K562 (cell line): ENCODE data around the gene LBHD2. TPM values are rescaled to one million over a fixed set of nuclear protein-coding genes. Genes with fewer than 3 reads are reported as not detected.
A peak's percentile ranks its signal among the peaks of the same experiment; 100 is the strongest.
"Not testable (repeated sequence)": the region's sequence is repeated elsewhere in the genome, so short reads cannot be mapped to it uniquely, and the experiment has no call there.

ENCODE experiments used
- ATAC-seq: fragments of 200-7000 bp; cut with Tn5 transposase; 3 replicates; pipeline ENCODE4 v1.9.1; 2020; ENCODE audit warnings: moderate library complexity
- BruUV-seq: library from RNA; stranded (reverse); fragments of 400-500 nt; replicated peaks from 2 replicates; lab custom pipeline; 2021; lab: Mats Ljungman, UMichigan
- CTCF ChIA-PET: fragments of 300-600 bp; formaldehyde crosslinking; extraction: SDS; loops from one replicate; lab custom pipeline; 2021; ENCODE audit warnings: low intra/inter-chr PET ratio; lab: Yijun Ruan, JAX
- POLR2A ChIA-PET: fragments of 300-600, 350-650 bp; sonication (Branson Sonifier 250); formaldehyde crosslinking; extraction: SDS; loops from one replicate; lab custom pipeline; 2021; ENCODE audit warnings: antibody characterized with exemption, inconsistent platforms; lab: Yijun Ruan, JAX
- DNase-seq, 4 experiments: peaks; one replicate each; pipeline versions ENCODE4 v3.0.0 to v3.0.0-alpha.2; 2011 to 2018; ENCODE audit warnings: low spot score in 3 of 4, mixed read lengths in 3 of 4; ENCODE audit errors: extremely low read depth in 1 of 4
- FAIRE-seq: peaks from 2 replicates; lab custom pipeline; 2011; peaks lifted over from hg19 to GRCh38; lab: Jason Lieb, UNC
- H2AFZ ChIP-seq: 2 replicates; pipeline ENCODE4 v1.6.0; 2011; ENCODE audit warnings: low read depth, low read length, control low read depth, inconsistent platforms
- H3K27ac ChIP-seq: fragments of 200-600 bp; 3 replicates; pipeline ENCODE4 v1.8.0; 2011; ENCODE audit warnings: low read depth, mild to moderate bottlenecking, control low read depth, inconsistent platforms, low read length, moderate library complexity, mixed read lengths; ENCODE audit errors: extremely low read depth
- H3K27me3 ChIP-seq, 2 experiments: fragments of 300-600 bp in 1 of 2; 2 replicates in 1 of 2; 3 replicates in 1 of 2; pipeline versions ENCODE4 v1.6.0 to v1.8.0; 2011; ENCODE audit warnings: inconsistent platforms in 2 of 2, low read length in 2 of 2, mild to moderate bottlenecking in 1 of 2, mixed read lengths in 1 of 2, moderate library complexity in 1 of 2; ENCODE audit not compliant: control insufficient read depth in 2 of 2, insufficient read depth in 2 of 2
- H3K36me3 ChIP-seq: fragments of 300-600 bp; 3 replicates; pipeline ENCODE4 v1.8.0; 2011; ENCODE audit warnings: mild to moderate bottlenecking, low read length, inconsistent platforms; ENCODE audit not compliant: control insufficient read depth, insufficient read depth
- H3K4me1 ChIP-seq, 2 experiments: fragments of 200-600 bp in 1 of 2; replicated peaks in 1 of 2; 2 replicates in 1 of 2; 3 replicates in 1 of 2; pipeline versions ENCODE4 v1.5.1 to v1.8.0; 2011; ENCODE audit warnings: inconsistent platforms in 2 of 2, low read length in 2 of 2, mild to moderate bottlenecking in 1 of 2, mixed read lengths in 1 of 2, moderate library complexity in 1 of 2; ENCODE audit not compliant: control insufficient read depth in 2 of 2, insufficient read depth in 2 of 2
- H3K4me2 ChIP-seq: 2 replicates; pipeline ENCODE4 v1.6.1; 2011; ENCODE audit warnings: low read length, control low read depth, inconsistent platforms, mixed read lengths; ENCODE audit not compliant: insufficient read depth
- H3K4me3 ChIP-seq: fragments of 200-600 bp; sonication (generic), shearing (Covaris generic); 2 replicates; pipeline ENCODE4 v1.5.1; 2016; ENCODE audit warnings: control low read depth, inconsistent platforms
- H3K79me2 ChIP-seq: fragments of 200-600 bp; 3 replicates; pipeline ENCODE4 v1.8.0; 2011; ENCODE audit warnings: low read length, inconsistent platforms; ENCODE audit not compliant: control insufficient read depth, insufficient read depth
- H3K9ac ChIP-seq, 2 experiments: 2 replicates each; pipeline versions ENCODE4 v1.6.0 to v1.6.1; 2011; ENCODE audit warnings: low read depth in 2 of 2, low read length in 2 of 2, control low read depth in 1 of 2, inconsistent platforms in 1 of 2, mild to moderate bottlenecking in 1 of 2, mixed read lengths in 1 of 2; ENCODE audit not compliant: insufficient read depth in 1 of 2
- H3K9me1 ChIP-seq: one replicate; pipeline ENCODE4 v1.6.0; 2011; ENCODE audit warnings: inconsistent platforms, mild to moderate bottlenecking, low read length, moderate library complexity; ENCODE audit not compliant: control insufficient read depth, insufficient read depth
- H3K9me3 ChIP-seq: replicated peaks from 2 replicates; pipeline ENCODE4 v1.5.1; 2011; ENCODE audit warnings: low read depth, low read length, inconsistent platforms; ENCODE audit not compliant: control insufficient read depth, insufficient read depth
- H4K20me1 ChIP-seq: replicated peaks from 2 replicates; pipeline ENCODE4 v1.6.1; 2011; ENCODE audit warnings: low read length, inconsistent platforms, mixed read lengths; ENCODE audit not compliant: control insufficient read depth, insufficient read depth
- CC2D1A ChIP-seq: fragments of 450-650 bp; IDR thresholded peaks from 2 replicates; pipeline ENCODE4 v1.6.1; 2017; ENCODE audit warnings: mild to moderate bottlenecking
- L3MBTL2 ChIP-seq: fragments of 450-650 bp; IDR thresholded peaks from 2 replicates; pipeline ENCODE4 v1.6.1; 2016; ENCODE audit warnings: mild to moderate bottlenecking, moderate library complexity
- NR2C1 ChIP-seq, 2 experiments: fragments of 450-650 bp; IDR thresholded peaks; 2 replicates each; pipeline ENCODE4 v1.6.1; 2017; ENCODE audit warnings: mild to moderate bottlenecking in 2 of 2, antibody characterized with exemption in 1 of 2, inconsistent platforms in 1 of 2, missing compliant biosample characterization in 1 of 2, missing genetic modification characterization in 1 of 2
- TFAP4 ChIP-seq: sonication (generic); formaldehyde crosslinking; IDR thresholded peaks from 2 replicates; pipeline ENCODE4 v1.8.0; 2022; ENCODE audit warnings: missing genetic modification reagents, mild to moderate bottlenecking, moderate library complexity, borderline replicate concordance
- TRIM28 ChIP-seq: fragments of 450-650 bp; IDR thresholded peaks from 2 replicates; pipeline ENCODE4 v1.6.1; 2017
- ZBTB5 ChIP-seq: fragments of 450-650 bp; IDR thresholded peaks from 2 replicates; pipeline ENCODE4 v1.6.1; 2017; ENCODE audit warnings: antibody characterized with exemption
- WGBS: fragments of 100-300 bp; shearing (Covaris generic); methylation state at CpG from one replicate; pipeline ENCODE4 v1.1.6; 2016; ENCODE audit warnings: low coverage, mixed read lengths; ENCODE audit not compliant: insufficient coverage; ENCODE audit errors: missing lambda C conversion rate; 5-methylcytosine and 5-hydroxymethylcytosine counted together
- in situ Hi-C: fragments of 300-500 bp; cut with MboI; formaldehyde crosslinking; loops from 4 replicates; pipeline ENCODE4 v1.15.0; 2018; ENCODE audit warnings: inconsistent platforms, mixed read lengths
- intact Hi-C: fragments of 100-400 bp; cut with micrococcal nuclease; formaldehyde crosslinking; loops from 2 replicates; pipeline ENCODE4 v1.14.2; 2022
- polyA plus RNA-seq, 8 experiments: library from polyadenylated mRNA; depleted of rRNA in 4 of 8; stranded (reverse) in 5 of 8; unstranded in 3 of 8; fragments of >200 nt; fragmentation: Nextera tagmentation in 2 of 8; fragmentation: Illumina TruSeq in 1 of 8; extraction: Ambion mirVana in 2 of 8; extraction: Trizol in 1 of 8; gene quantifications; 2 replicates each; pipeline versions ENCODE4 v1.2.1 to v1.2.3, GENCODE V29; 2011 to 2014; ENCODE audit warnings: inconsistent platforms in 1 of 8, missing spikeins in 1 of 8
- total RNA-seq, 7 experiments: library from RNA; depleted of rRNA in 6 of 7; stranded (reverse); fragments of >200 nt in 6 of 7; fragmentation: Illumina TruSeq in 2 of 7; extraction: Trizol in 2 of 7; gene quantifications; 2 replicates each; pipeline versions ENCODE4 v1.2.1 to v1.2.3, GENCODE V29; 2011 to 2021; ENCODE audit warnings: low replicate concordance in 1 of 7

Gene LBHD2
- total and polyA plus RNA-seq, 9 of the 15 experiments (the other 6 are each of a cell fraction or from before 2014, with no cell fraction given): not detected

- Histone ChIP-seq H3K4me2 (peak overlapping the region; percentile 51), H3K27ac (peak overlapping the region; percentile 50; the same call in 2 of the 3 replicates), H3K9ac (peak overlapping the region in 1 of 2 experiments; percentile 42; a peak in 1 of 4 replicates), H3K4me1 (peaks cover 59 to 89% of the 10 kb centered on the region in 2 experiments), H2AFZ (peak overlapping the region; percentile 65)
- H3K9me3 ChIP-seq, H3K36me3 ChIP-seq, in situ Hi-C loops, H3K27me3 ChIP-seq, H3K4me3 ChIP-seq, H3K79me2 ChIP-seq, intact Hi-C loops, H4K20me1 ChIP-seq, ATAC-seq, H3K9me1 ChIP-seq, BruUV-seq, POLR2A ChIA-PET: not testable (repeated sequence)
- DNase-seq: peak in 1 of 4 experiments; percentile 73
- WGBS: 40% methylated on average over 12 of the region's 12 CpGs
- CTCF ChIA-PET: interaction anchor here (0.6 kb wide), 1 partner anchor 175 kb away, joined by 3 read pairs; no protein-coding TSS in a partner anchor
- FAIRE-seq: peak; percentile 54
- TF ChIP-seq TFAP4 (peak; percentile 22; the same call in 1 of the 2 replicates), L3MBTL2 (peak; percentile 26; the same call in 1 of the 2 replicates), ZBTB5 (peak; percentile 65; the same call in 1 of the 2 replicates), TRIM28 (0 out of 2 replicates have a peak, but pooled peaks have one; percentile 29), NR2C1 (IDR thresholded peaks at IDR 0.05) (peak; percentile 54), NR2C1 (tag; IDR thresholded peaks at IDR 0.05) (peak; percentile 41; the same call in 1 of the 2 replicates), CC2D1A (peak; percentile 63; the same call in 1 of the 2 replicates)
Observed at GRCh38 chr14:103115086-103115679, 31.2 kb downstream of the LBHD2 start.
